IMR-90 (cell line): ENCODE measurements around the gene ADCY1. TPM values are rescaled to one million over a fixed set of nuclear protein-coding genes. Genes with fewer than 3 reads are reported as not detected.
A peak's percentile ranks its signal among the peaks of the same experiment; 100 is the strongest.

Source experiments
- ATAC-seq: fragments of 200-7000 bp; cut with Tn5 transposase; 2 replicates; pipeline ENCODE4 v1.9.1; 2020; ENCODE audit warnings: low read depth, mild to moderate bottlenecking, moderate library complexity
- BruUV-seq: library from RNA; stranded (reverse); fragments of 400-500 nt; replicated peaks from 2 replicates; lab custom pipeline; 2021; lab: Mats Ljungman, UMichigan
- CTCF ChIA-PET: fragments of 300-600 bp; formaldehyde crosslinking; extraction: SDS; loops from one replicate; lab custom pipeline; 2021; ENCODE audit warnings: antibody characterized with exemption; lab: Yijun Ruan, JAX
- POLR2A ChIA-PET: fragments of 300-600 bp; sonication (Branson Sonifier 250); formaldehyde crosslinking; loops from one replicate; lab custom pipeline; 2022; ENCODE audit warnings: antibody characterized with exemption; ENCODE audit not compliant: unreplicated experiment; lab: Charles Lee
- DNase-seq: peaks from one replicate; pipeline ENCODE4 v3.0.0; 2013
- H2AFZ ChIP-seq: replicated peaks from 2 replicates; pipeline ENCODE3; 2013; ENCODE audit warnings: low read length, mild to moderate bottlenecking; ENCODE audit not compliant: poor library complexity
- H2AK5ac ChIP-seq: 2 replicates; pipeline ENCODE4 v1.6.1; 2013; ENCODE audit warnings: low read depth, low read length, inconsistent platforms
- H2AK9ac ChIP-seq: replicated peaks from 2 replicates; pipeline ENCODE3; 2013; ENCODE audit warnings: mild to moderate bottlenecking, low read depth, low read length, moderate library complexity; ENCODE audit not compliant: poor library complexity
- H2BK120ac ChIP-seq: 2 replicates; pipeline ENCODE4 v1.6.1; 2013; ENCODE audit warnings: low read depth, low read length, inconsistent platforms
- H2BK15ac ChIP-seq: 3 replicates; pipeline ENCODE4 v1.6.1; 2013; ENCODE audit warnings: low read depth, low read length, inconsistent platforms
- H2BK20ac ChIP-seq: 2 replicates; pipeline ENCODE4 v1.6.1; 2013; ENCODE audit warnings: low read depth, mild to moderate bottlenecking, inconsistent platforms, low read length, moderate library complexity
- H2BK5ac ChIP-seq: 2 replicates; pipeline ENCODE4 v1.6.1; 2013; ENCODE audit warnings: mild to moderate bottlenecking, low read depth, low read length, inconsistent platforms; ENCODE audit not compliant: poor library complexity, severe bottlenecking
- H3K14ac ChIP-seq: replicated peaks from 2 replicates; pipeline ENCODE4 v1.6.1; 2013; ENCODE audit warnings: low read depth, low read length, inconsistent platforms
- H3K18ac ChIP-seq: 2 replicates; pipeline ENCODE4 v1.6.1; 2013; ENCODE audit warnings: low read depth, low read length, control low read depth
- H3K23ac ChIP-seq: 2 replicates; pipeline ENCODE4 v1.6.1; 2013; ENCODE audit warnings: low read depth, low read length, inconsistent platforms
- H3K27ac ChIP-seq: 2 replicates; pipeline ENCODE4 v1.5.1; 2013; ENCODE audit warnings: mild to moderate bottlenecking, control low read depth, low read length; ENCODE audit not compliant: insufficient read depth
- H3K27me3 ChIP-seq: 2 replicates; pipeline ENCODE4 v1.6.1; 2013; ENCODE audit warnings: low read length; ENCODE audit not compliant: control insufficient read depth, insufficient read depth
- H3K36me3 ChIP-seq: 2 replicates; pipeline ENCODE4 v1.6.1; 2013; ENCODE audit warnings: low read length, mixed read lengths; ENCODE audit not compliant: control insufficient read depth, insufficient read depth
- H3K4ac ChIP-seq: 2 replicates; pipeline ENCODE4 v1.6.1; 2013; ENCODE audit warnings: low read depth, low read length, inconsistent platforms
- H3K4me1 ChIP-seq: 2 replicates; pipeline ENCODE4 v1.6.1; 2013; ENCODE audit warnings: low read length, mixed read lengths; ENCODE audit not compliant: control insufficient read depth, insufficient read depth
- H3K4me2 ChIP-seq: 2 replicates; pipeline ENCODE4 v1.6.1; 2013; ENCODE audit warnings: low read depth, mild to moderate bottlenecking, control low read depth, low read length, moderate library complexity
- H3K4me3 ChIP-seq: 2 replicates; pipeline ENCODE4 v1.5.1; 2013; ENCODE audit warnings: low read depth, mild to moderate bottlenecking, control low read depth, low read length, moderate library complexity; ENCODE audit not compliant: insufficient read depth
- H3K56ac ChIP-seq: 2 replicates; pipeline ENCODE4 v1.6.1; 2013; ENCODE audit warnings: low read length, inconsistent platforms; ENCODE audit not compliant: insufficient read depth; ENCODE audit errors: extremely low read depth
- H3K79me1 ChIP-seq, 2 experiments: 2 replicates each; pipeline ENCODE4 v1.6.1; 2013; ENCODE audit warnings: low read length in 2 of 2, inconsistent platforms in 1 of 2, low read depth in 1 of 2
- H3K9ac ChIP-seq: 2 replicates; pipeline ENCODE4 v1.6.1; 2013; ENCODE audit warnings: low read depth, low read length, control low read depth
- H3K9me1 ChIP-seq: 2 replicates; pipeline ENCODE4 v1.6.1; 2013; ENCODE audit warnings: low read length, inconsistent platforms; ENCODE audit not compliant: insufficient read depth
- H3K9me3 ChIP-seq: 2 replicates; pipeline ENCODE4 v1.6.1; 2013; ENCODE audit warnings: low read length; ENCODE audit not compliant: control insufficient read depth, insufficient read depth
- H4K20me1 ChIP-seq: 2 replicates; pipeline ENCODE4 v1.6.1; 2013; ENCODE audit warnings: low read length, inconsistent platforms; ENCODE audit not compliant: insufficient read depth
- H4K5ac ChIP-seq: 2 replicates; pipeline ENCODE4 v1.6.1; 2013; ENCODE audit warnings: mild to moderate bottlenecking, low read depth, low read length, control low read depth
- H4K8ac ChIP-seq, 2 experiments: 2 replicates each; pipeline ENCODE4 v1.6.1; 2013; ENCODE audit warnings: low read depth in 2 of 2, low read length in 2 of 2, control low read depth in 1 of 2, inconsistent platforms in 1 of 2
- H4K91ac ChIP-seq: 2 replicates; pipeline ENCODE4 v1.6.1; 2013; ENCODE audit warnings: low read depth, low read length, inconsistent platforms; ENCODE audit not compliant: insufficient read depth
- BHLHE40 ChIP-seq: fragments of 150-350 bp; IDR thresholded peaks from 2 replicates; pipeline ENCODE4 v1.6.1; 2016; ENCODE audit warnings: mild to moderate bottlenecking, low read depth, low read length
- CEBPB ChIP-seq: IDR thresholded peaks from 2 replicates; pipeline ENCODE4 v1.6.1; 2012; ENCODE audit warnings: low read depth, low read length, improper control_type of control experiment
- CHD1 ChIP-seq: IDR thresholded peaks from 2 replicates; pipeline ENCODE4 v1.6.1; 2012; ENCODE audit warnings: low read depth, low read length, improper control_type of control experiment
- CTCF ChIP-seq: conservative IDR thresholded peaks from 2 replicates; pipeline ENCODE4 v1.5.1; 2012; ENCODE audit warnings: mild to moderate bottlenecking, low read depth, low read length, improper control_type of control experiment
- ELK1 ChIP-seq: fragments of 150-350 bp; IDR thresholded peaks from 2 replicates; pipeline ENCODE4 v1.6.1; 2016; ENCODE audit warnings: low read depth, mild to moderate bottlenecking, low read length, moderate library complexity, borderline replicate concordance
- FOS ChIP-seq: fragments of 150-350 bp; IDR thresholded peaks from 2 replicates; pipeline ENCODE4 v1.6.1; 2016; ENCODE audit warnings: low read depth, low read length
- MAFK ChIP-seq: IDR thresholded peaks from 2 replicates; pipeline ENCODE4 v1.6.1; 2012; ENCODE audit warnings: low read depth, low read length, improper control_type of control experiment
- MAZ ChIP-seq: IDR thresholded peaks from 2 replicates; pipeline ENCODE4 v1.6.1; 2012; ENCODE audit warnings: low read depth, mild to moderate bottlenecking, low read length, improper control_type of control experiment, moderate library complexity, borderline replicate concordance
- MXI1 ChIP-seq: IDR thresholded peaks from 2 replicates; pipeline ENCODE4 v1.6.1; 2012; ENCODE audit warnings: low read depth, mild to moderate bottlenecking, low read length, moderate library complexity, borderline replicate concordance
- NFE2L2 ChIP-seq: fragments of 150-350 bp; IDR thresholded peaks from 2 replicates; pipeline ENCODE4 v1.6.1; 2016; ENCODE audit warnings: low read depth, mild to moderate bottlenecking, low read length
- POLR2A ChIP-seq: IDR thresholded peaks from 2 replicates; pipeline ENCODE4 v1.6.1; 2012; ENCODE audit warnings: mild to moderate bottlenecking, low read depth, low read length
- RAD21 ChIP-seq: IDR thresholded peaks from 2 replicates; pipeline ENCODE4 v1.6.1; 2012; ENCODE audit warnings: low read length, improper control_type of control experiment
- RCOR1 ChIP-seq: IDR thresholded peaks from 2 replicates; pipeline ENCODE4 v1.6.1; 2012; ENCODE audit warnings: mild to moderate bottlenecking, low read length, improper control_type of control experiment; ENCODE audit not compliant: insufficient replicate concordance
- RFX5 ChIP-seq: IDR thresholded peaks from 2 replicates; pipeline ENCODE4 v1.8.0; 2012; ENCODE audit warnings: low read depth, mild to moderate bottlenecking, low read length, moderate library complexity
- SMC3 ChIP-seq: fragments of 150-350 bp; IDR thresholded peaks from 2 replicates; pipeline ENCODE4 v1.6.1; 2016; ENCODE audit warnings: low read depth, mild to moderate bottlenecking, antibody characterized with exemption, low read length, moderate library complexity
- USF2 ChIP-seq: fragments of 150-350 bp; IDR thresholded peaks from 2 replicates; pipeline ENCODE4 v1.6.1; 2017; ENCODE audit warnings: mild to moderate bottlenecking, antibody characterized with exemption, low read length, low read depth
- WGBS, 2 experiments: methylation state at CpG; one replicate each; pipeline versions ENCODE4 v1.1.5 to v1.1.7; 2013; ENCODE audit warnings: missing lambda C conversion rate in 2 of 2; ENCODE audit not compliant: insufficient read length in 1 of 2; ENCODE audit errors: extremely low coverage in 2 of 2; 5-methylcytosine and 5-hydroxymethylcytosine counted together
- dilution Hi-C: fragments of 300-500 bp; cut with HindIII; formaldehyde crosslinking; loops from one replicate; pipeline ENCODE4 v1.14.3; 2018; ENCODE audit warnings: low sequenced_read_pairs; ENCODE audit not compliant: unreplicated experiment
- in situ Hi-C: fragments of 300-500 bp; cut with MboI; formaldehyde crosslinking; loops from 3 replicates; pipeline ENCODE4 v1.14.3; 2019; ENCODE audit warnings: low sequenced_read_pairs, inconsistent platforms, mixed read lengths
- intact Hi-C: fragments of 100-400 bp; cut with micrococcal nuclease; formaldehyde crosslinking; loops from 2 replicates; pipeline ENCODE4 v1.10.0; 2022
- polyA plus RNA-seq, 3 experiments: library from polyadenylated mRNA; depleted of rRNA; stranded (reverse); fragments of >200 nt; gene quantifications; 2 replicates each; pipeline ENCODE4 v1.2.3, GENCODE V29; 2012; ENCODE audit warnings: low replicate concordance in 1 of 3
- total RNA-seq: library from RNA; depleted of rRNA; stranded (reverse); fragments of >200 nt; gene quantifications from 2 replicates; pipeline ENCODE4 v1.2.3, GENCODE V29; 2012

The ADCY1 gene
- total and polyA plus RNA-seq, 2 of the 4 experiments (the other 2 are of a cell fraction), result 0.18 to 0.24 TPM

GRCh38 chr7:45670227-45670626 lies 96.1 kb downstream of the ADCY1 start:
- no peaks in the 10 kb centered on the region for H3K79me1 ChIP-seq
- no peak overlapping the region for H3K4me3 ChIP-seq
- H3K9me1 ChIP-seq, result no peaks in the 10 kb centered on the region
- no peak overlapping the region for H4K8ac ChIP-seq
- H2BK20ac ChIP-seq, result no peak overlapping the region
- in situ Hi-C loops, result loop anchor here (25.0 kb wide), 1 partner anchor 192 kb away; the partner anchor contains the start of gene CCDC201
- H4K5ac ChIP-seq, result no peak overlapping the region
- H3K56ac ChIP-seq, result no peak overlapping the region
- H2BK5ac ChIP-seq, result no peak overlapping the region
- H2AK9ac ChIP-seq, result no peak overlapping the region
- CTCF ChIA-PET, result no interaction called here
- no peak overlapping the region for H2BK120ac ChIP-seq
- no peak overlapping the region for H2BK15ac ChIP-seq
- no peaks in the 10 kb centered on the region for H3K9me3 ChIP-seq
- no peak overlapping the region for H3K18ac ChIP-seq
- peaks cover 7% of the 10 kb centered on the region for H3K27me3 ChIP-seq
- H2AK5ac ChIP-seq, result no peak overlapping the region
- BruUV-seq, result no TSS peak
- POLR2A ChIA-PET, result no interaction called here
- H3K4ac ChIP-seq, result no peak overlapping the region
- no peak for TF ChIP-seq CTCF
- TF ChIP-seq NFE2L2, result no peak
- no peak for TF ChIP-seq CEBPB
- TF ChIP-seq USF2, result no peak
- no peak for TF ChIP-seq FOS
- TF ChIP-seq SMC3, result no peak
- no peak for TF ChIP-seq BHLHE40
- TF ChIP-seq RCOR1, result no peak
- no peak for TF ChIP-seq ELK1
- TF ChIP-seq CHD1, result no peak
- TF ChIP-seq MAFK, result no peak
- no peak for TF ChIP-seq MAZ
- no peak for TF ChIP-seq RFX5
- TF ChIP-seq MXI1, result no peak
- no peak for TF ChIP-seq POLR2A
- no peak for TF ChIP-seq RAD21
- H3K14ac ChIP-seq, result no peak overlapping the region
- H3K9ac ChIP-seq, result no peak overlapping the region
- peak overlapping the region; percentile 70 for H2AFZ ChIP-seq
- no peak overlapping the region for H3K23ac ChIP-seq
- no peak overlapping the region for H3K4me2 ChIP-seq
- H3K36me3 ChIP-seq, result no peaks in the 10 kb centered on the region
- DNase-seq, result no peak
- dilution Hi-C loops, result no loop called here
- no peaks in the 10 kb centered on the region for H3K4me1 ChIP-seq
- no peak overlapping the region for H4K91ac ChIP-seq
- no peak overlapping the region for H3K27ac ChIP-seq
- intact Hi-C loops, result no loop called here
- ATAC-seq, result no peak
- H4K20me1 ChIP-seq, result no peaks in the 10 kb centered on the region
- WGBS, 2 experiments, result 100% methylated on average over 1 of the region's 7 CpGs; no CpG with 5 or more reads in 1 of the 2 experiments
